Right atrium auricular region (tissue), 2 donors: ENCODE data around the gene AKIRIN2. TPM values are rescaled to one million over a fixed set of nuclear protein-coding genes. Genes with fewer than 3 reads are reported as not detected.

Source experiments
- DNase-seq: peaks from one replicate; pipeline ENCODE4 v3.0.0-alpha.2; 2019; ENCODE audit warnings: low spot score
- H3K27ac ChIP-seq, 2 donors: fragments of 200-600 bp; sonication (generic); 1 replicate in 1 of 2; 2 replicates in 1 of 2; pipeline ENCODE4 v1.5.1; 2016 to 2019
- H3K27me3 ChIP-seq, 2 donors: fragments of 200-600 bp; sonication (generic); one replicate each; pipeline versions ENCODE4 v1.5.1 to v1.6.0; 2017 to 2019
- H3K36me3 ChIP-seq: fragments of 200-600 bp; sonication (generic); one replicate; pipeline ENCODE4 v1.5.1; 2016
- H3K4me1 ChIP-seq, 2 donors: fragments of 200-600 bp; sonication (generic); one replicate each; pipeline versions ENCODE4 v1.5.1 to v1.6.0; 2017 to 2019
- H3K4me3 ChIP-seq, 2 donors: fragments of 200-600 bp; sonication (generic); 1 replicate in 1 of 2; 2 replicates in 1 of 2; pipeline ENCODE4 v1.5.1; 2017 to 2019; ENCODE audit warnings: mild to moderate bottlenecking in 1 of 2, moderate library complexity in 1 of 2
- H3K9me3 ChIP-seq, 2 donors: fragments of 200-600 bp; sonication (generic); one replicate each; pipeline ENCODE4 v1.5.1; 2019
- total RNA-seq, 2 donors: library from RNA; depleted of rRNA; stranded (reverse); fragments of >200 nt; gene quantifications; one replicate each; pipeline ENCODE4 v1.1.0, GENCODE V29; 2016
- TF ChIP-seq, protein P1 (sequence below), 2 donors: fragments of 200-600 bp; sonication (generic); IDR thresholded peaks; one replicate each; pipeline ENCODE4 v1.5.1; 2019; ENCODE audit warnings: antibody characterized with exemption in 2 of 2

AKIRIN2 gene
- total RNA-seq, 2 donors from 2014 or later: 27.2 to 29.4 TPM

DNA sequence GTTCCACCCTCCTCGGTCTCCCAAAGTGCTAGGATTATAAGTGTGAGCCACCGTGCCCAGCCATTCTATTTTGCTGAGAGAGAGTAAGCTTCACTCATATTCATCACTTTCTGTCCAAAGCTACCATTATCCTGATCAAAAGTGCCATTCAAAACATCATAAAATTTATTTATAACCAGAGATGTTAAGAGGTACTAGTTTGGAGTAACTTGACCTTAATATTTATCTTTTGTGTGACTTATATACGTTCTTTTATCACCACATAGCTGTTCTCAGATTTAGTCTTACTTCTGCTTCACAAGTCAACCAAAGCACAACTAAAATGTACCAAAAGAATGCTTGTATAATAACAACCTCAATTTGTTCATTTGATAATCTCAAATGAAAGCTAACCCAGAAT lies 18.1 kb downstream of the AKIRIN2 start:
- H3K4me3 ChIP-seq: no peak overlapping the region
- H3K36me3 ChIP-seq: no peaks in the 10 kb centered on the region
- H3K4me1 ChIP-seq: peaks cover 0 to 28% of the 10 kb centered on the region in 2 donors
- TF ChIP-seq, protein P1, sequence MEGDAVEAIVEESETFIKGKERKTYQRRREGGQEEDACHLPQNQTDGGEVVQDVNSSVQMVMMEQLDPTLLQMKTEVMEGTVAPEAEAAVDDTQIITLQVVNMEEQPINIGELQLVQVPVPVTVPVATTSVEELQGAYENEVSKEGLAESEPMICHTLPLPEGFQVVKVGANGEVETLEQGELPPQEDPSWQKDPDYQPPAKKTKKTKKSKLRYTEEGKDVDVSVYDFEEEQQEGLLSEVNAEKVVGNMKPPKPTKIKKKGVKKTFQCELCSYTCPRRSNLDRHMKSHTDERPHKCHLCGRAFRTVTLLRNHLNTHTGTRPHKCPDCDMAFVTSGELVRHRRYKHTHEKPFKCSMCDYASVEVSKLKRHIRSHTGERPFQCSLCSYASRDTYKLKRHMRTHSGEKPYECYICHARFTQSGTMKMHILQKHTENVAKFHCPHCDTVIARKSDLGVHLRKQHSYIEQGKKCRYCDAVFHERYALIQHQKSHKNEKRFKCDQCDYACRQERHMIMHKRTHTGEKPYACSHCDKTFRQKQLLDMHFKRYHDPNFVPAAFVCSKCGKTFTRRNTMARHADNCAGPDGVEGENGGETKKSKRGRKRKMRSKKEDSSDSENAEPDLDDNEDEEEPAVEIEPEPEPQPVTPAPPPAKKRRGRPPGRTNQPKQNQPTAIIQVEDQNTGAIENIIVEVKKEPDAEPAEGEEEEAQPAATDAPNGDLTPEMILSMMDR (IDR thresholded peaks at IDR 0.05): no peak
- no peak for DNase-seq
- no peaks in the 10 kb centered on the region for H3K27me3 ChIP-seq
- H3K9me3 ChIP-seq: no peaks in the 10 kb centered on the region
- H3K27ac ChIP-seq: no peak overlapping the region

DNA sequence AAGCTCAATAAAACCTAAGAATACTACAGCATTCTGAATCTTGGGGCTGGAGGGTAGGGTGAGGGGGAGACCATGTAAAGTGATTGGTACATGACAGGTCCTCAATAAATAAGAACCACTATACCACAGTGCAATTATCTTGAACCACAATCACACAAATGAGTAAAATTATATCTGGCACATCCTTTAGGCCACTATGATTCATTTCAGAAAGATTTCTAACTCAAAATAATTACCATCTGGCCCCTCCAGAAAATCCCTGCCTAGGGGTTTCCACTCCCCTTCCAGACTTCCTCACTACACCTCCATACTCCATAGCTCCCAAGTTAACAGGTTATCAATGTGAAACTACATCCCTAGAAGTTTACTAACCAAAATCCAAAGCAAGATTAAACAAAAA lies 19.7 kb downstream of the AKIRIN2 start:
- Histone ChIP-seq H3K4me3 (no peak overlapping the region), H3K9me3 (no peaks in the 10 kb centered on the region), H3K36me3 (peaks cover 11% of the 10 kb centered on the region), H3K27me3 (no peaks in the 10 kb centered on the region), H3K27ac (no peak overlapping the region), H3K4me1 (peaks cover 0 to 23% of the 10 kb centered on the region in 2 donors)
- no peak for DNase-seq
- TF ChIP-seq, protein P1 (IDR thresholded peaks at IDR 0.05): no peak

GRCh38 chr6:87675004-87675681 lies 26.9 kb downstream of the AKIRIN2 start:
- no peaks in the 10 kb centered on the region for H3K9me3 ChIP-seq
- H3K4me3 ChIP-seq: no peak overlapping the region
- peaks cover 0 to 8% of the 10 kb centered on the region in 2 donors for H3K4me1 ChIP-seq
- peaks cover 26% of the 10 kb centered on the region for H3K36me3 ChIP-seq
- no peak for DNase-seq
- H3K27me3 ChIP-seq: no peaks in the 10 kb centered on the region
- H3K27ac ChIP-seq: no peak overlapping the region
- TF ChIP-seq, protein P1 (IDR thresholded peaks at IDR 0.05): no peak

DNA sequence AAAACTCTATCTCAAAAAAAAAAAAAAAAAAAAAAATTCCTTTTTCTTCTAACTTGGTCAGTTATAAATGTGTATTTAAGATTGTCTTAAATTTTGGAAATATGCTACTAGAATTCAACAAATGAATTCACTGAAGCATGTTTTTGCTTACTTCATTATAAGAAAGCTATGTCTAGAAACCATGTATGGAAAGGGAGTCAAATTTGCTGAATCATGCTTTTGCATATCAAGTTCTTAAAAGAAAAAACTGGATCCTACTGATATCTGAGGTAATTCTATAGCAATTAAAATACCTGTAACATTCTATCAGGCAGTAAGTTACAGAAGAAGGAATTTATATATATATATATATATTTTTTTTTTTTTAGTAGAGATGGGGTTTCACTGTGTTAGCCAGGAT lies 27.7 kb downstream of the AKIRIN2 start:
- H3K36me3 ChIP-seq: peaks cover 26% of the 10 kb centered on the region
- no peak for DNase-seq
- H3K4me3 ChIP-seq: no peak overlapping the region
- no peaks in the 10 kb centered on the region for H3K9me3 ChIP-seq
- H3K27me3 ChIP-seq: no peaks in the 10 kb centered on the region
- TF ChIP-seq, protein P1 (IDR thresholded peaks at IDR 0.05): no peak
- H3K4me1 ChIP-seq: peaks cover 0 to 8% of the 10 kb centered on the region in 2 donors
- H3K27ac ChIP-seq: no peak overlapping the region

- no peak overlapping the region for H3K27ac ChIP-seq
- H3K9me3 ChIP-seq: no peaks in the 10 kb centered on the region
- TF ChIP-seq, protein P1 (IDR thresholded peaks at IDR 0.05): no peak
- no peak overlapping the region for H3K4me3 ChIP-seq
- DNase-seq: no peak
- peaks cover 0 to 8% of the 10 kb centered on the region in 2 donors for H3K4me1 ChIP-seq
- peaks cover 25% of the 10 kb centered on the region for H3K36me3 ChIP-seq
- H3K27me3 ChIP-seq: no peaks in the 10 kb centered on the region
Observed at GRCh38 chr6:87673237-87673636, 28.8 kb downstream of the AKIRIN2 start.

DNA sequence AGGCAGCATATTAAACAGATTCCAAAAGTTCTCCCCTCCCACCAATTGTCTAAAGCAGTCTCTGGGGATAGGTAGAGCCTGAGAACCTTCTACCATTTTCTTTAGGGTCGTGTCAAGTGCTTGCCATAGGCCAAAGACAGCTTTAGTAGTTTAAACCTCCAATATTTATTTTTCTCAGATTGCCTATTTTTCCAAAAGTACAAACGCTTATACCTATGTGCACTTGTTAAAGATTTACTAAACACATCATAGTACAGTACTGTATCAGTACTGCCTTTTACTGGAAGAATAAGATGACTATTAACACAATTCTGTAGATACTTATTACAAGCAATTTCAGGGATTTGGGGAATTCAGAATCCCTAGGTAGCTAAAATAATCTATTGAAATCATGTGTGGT lies 29.4 kb downstream of the AKIRIN2 start:
- H3K4me1 ChIP-seq: peaks cover 0 to 8% of the 10 kb centered on the region in 2 donors
- no peaks in the 10 kb centered on the region for H3K27me3 ChIP-seq
- H3K27ac ChIP-seq: no peak overlapping the region
- no peak for DNase-seq
- TF ChIP-seq, protein P1 (IDR thresholded peaks at IDR 0.05): no peak
- peaks cover 19% of the 10 kb centered on the region for H3K36me3 ChIP-seq
- H3K4me3 ChIP-seq: no peak overlapping the region
- H3K9me3 ChIP-seq: no peaks in the 10 kb centered on the region
